OCI-M2 (cell line): ENCODE measurements around the gene SLC17A9.

Experiments used
- DNase-seq: peaks from one replicate; lab custom pipeline; 2025; ENCODE audit not compliant: unreplicated experiment; lab: John Stamatoyannopoulos, UW

Gene SLC17A9

DNA sequence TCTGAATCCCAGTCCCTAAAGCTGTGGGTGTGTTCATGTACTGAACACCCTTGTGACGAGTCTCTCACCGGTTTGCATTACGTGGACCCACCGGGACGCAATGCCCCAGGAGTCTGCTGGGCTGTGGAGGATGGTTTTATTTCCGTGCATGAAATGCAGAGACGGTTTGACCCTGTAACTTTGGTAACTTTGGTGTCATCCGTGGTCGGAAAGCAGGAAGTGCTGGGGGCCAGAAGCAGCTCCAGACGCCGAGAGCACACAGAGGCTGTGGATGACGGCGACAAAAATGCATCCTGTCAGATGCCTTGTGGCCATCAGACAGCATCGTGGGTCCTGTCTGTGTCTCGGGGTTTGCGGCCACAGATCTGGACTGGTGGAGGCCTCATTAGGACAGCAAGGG lies 47.1 kb downstream of the SLC17A9 start:
- no peak for DNase-seq

DNA sequence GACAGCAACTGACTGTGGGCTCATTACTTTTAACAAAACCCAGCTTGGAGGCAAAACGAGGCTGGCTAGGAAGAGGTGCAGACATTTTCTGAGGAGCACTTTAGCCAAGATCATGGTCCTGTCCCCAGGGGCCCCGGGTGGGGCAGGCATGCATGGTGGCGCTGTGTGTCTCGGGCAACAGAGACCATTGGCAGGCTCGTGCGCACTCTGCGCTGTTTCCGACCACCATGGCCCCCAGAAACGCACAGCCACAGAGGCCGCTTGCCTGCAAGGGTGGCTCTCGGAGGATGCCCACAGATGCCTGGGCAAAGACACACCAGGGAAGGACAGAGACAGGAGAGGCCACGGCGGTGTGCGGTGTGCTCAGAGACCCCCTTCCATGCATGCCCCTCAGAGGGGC lies 47.5 kb downstream of the SLC17A9 start:
- DNase-seq = no peak

DNA sequence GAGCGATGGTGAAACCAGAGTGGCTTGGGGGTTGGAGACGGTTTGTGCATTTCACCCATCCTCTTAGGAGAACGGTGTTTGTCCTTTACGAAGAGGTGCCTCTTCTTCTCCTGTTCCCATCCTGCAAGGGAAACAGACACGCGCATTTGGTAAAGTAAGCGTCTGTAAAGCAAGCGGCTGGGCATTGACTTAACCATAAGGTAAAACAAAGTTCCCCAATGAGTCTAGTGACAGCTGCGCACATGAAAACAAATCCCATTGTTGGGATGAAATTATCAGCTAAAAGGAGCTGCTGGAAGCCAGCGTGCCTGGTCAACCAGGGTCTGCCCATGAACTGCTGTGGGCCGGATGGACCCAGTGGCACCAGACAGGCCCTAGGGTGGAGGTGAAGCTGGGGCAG lies 48.4 kb downstream of the SLC17A9 start:
- DNase-seq = no peak

DNA sequence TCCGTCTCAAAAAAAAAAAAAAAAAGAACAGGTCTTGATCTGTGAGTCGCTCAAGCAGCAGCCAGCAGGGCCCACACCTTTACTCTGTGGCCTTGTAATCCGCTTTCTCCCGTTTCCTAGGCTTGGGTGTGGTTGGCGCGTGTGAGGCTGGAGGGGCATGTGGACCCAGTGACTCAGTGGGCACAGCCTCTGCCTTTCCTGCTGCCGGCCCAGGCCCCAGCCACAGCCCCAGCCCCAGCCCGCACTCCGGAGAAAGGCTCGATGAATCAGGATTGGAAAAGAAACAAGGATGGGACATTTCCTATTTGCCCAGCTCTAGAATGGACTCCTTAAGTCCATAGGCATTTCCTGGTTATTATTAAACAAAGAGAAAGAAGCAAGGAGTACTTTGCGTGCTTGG lies 50.0 kb downstream of the SLC17A9 start:
- no peak for DNase-seq

DNA sequence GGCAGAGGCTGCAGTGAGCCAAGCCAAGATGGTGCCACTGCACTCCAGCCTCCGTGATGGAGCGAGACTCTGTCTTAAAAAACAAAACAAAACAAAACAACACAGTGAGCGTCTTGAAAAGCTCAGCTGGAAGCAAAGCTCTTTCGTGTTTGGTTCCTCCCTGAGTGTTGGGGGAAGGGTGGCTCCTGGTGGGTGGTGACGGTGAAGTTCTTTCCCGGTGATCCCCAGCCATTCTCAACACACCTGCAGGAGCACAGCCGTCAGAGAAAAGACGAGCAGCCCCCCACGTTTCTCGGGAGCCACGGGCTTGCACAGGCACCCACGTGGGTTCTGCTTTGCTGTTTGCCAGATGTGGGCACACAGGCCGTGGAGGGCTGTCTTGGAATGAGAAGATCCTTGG lies 51.0 kb downstream of the SLC17A9 start:
- DNase-seq = no peak

DNA sequence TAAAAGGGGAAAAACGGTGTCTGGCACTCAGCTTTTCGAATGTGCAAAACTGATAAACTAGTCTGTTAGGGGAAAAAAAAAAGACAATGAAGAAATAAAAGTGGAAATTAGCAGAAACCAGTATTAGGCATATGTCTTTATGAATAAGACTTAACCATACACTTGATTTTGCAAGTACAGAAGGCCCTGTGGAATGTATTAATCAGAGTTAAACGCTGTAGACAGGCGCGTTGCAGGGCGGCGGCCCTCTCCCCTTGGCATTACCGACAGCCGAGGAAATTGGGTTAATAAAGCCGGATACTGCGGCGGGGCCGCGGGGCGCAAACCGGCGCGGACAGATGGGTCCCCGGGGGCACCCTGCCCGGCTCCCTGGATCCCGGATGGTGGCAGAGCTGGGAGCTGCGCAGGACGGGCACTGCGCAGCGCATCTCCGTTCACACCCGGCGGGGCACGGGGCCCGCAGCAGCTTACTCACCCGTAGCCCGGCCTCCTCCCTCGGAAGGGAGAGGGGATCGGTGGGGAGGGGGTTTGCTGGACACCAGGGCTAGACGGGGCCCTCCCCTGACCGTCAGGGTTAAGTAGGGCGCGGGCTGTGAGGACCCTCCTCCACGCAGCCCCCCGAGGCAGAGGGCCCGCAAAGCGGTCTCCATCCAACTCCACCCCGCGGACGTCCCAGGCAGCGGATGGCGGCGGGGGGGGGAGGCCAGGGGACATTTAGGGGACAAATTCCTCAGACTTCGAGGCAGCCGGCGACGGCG lies 52.3 kb downstream of the SLC17A9 start:
- no peak for DNase-seq

DNA sequence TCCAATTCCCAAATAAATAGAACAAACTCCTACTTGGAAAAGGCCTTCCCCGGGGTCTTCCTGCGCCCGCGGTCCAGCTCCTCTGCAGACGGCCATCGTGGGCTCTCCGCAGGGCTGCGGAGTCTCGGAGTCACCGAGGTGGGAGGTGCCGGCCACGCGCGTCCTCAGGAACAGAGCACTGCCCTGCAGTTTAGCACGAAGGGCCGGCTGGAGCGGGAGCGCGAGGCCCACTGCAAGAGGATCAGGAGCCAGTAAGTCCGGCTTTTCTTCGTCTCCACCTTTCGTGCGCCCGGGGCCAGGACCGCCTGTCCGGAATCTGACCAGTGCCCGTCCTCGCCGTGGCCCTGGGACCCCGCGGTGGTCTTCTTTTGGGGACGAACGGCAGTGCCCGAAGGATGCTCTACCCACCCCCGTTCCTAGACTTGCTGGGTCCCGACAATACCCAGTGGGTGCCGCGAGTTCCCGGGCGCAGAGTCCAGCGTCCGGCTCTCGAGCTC lies 52.9 kb downstream of the SLC17A9 start:
- DNase-seq = no peak

DNA sequence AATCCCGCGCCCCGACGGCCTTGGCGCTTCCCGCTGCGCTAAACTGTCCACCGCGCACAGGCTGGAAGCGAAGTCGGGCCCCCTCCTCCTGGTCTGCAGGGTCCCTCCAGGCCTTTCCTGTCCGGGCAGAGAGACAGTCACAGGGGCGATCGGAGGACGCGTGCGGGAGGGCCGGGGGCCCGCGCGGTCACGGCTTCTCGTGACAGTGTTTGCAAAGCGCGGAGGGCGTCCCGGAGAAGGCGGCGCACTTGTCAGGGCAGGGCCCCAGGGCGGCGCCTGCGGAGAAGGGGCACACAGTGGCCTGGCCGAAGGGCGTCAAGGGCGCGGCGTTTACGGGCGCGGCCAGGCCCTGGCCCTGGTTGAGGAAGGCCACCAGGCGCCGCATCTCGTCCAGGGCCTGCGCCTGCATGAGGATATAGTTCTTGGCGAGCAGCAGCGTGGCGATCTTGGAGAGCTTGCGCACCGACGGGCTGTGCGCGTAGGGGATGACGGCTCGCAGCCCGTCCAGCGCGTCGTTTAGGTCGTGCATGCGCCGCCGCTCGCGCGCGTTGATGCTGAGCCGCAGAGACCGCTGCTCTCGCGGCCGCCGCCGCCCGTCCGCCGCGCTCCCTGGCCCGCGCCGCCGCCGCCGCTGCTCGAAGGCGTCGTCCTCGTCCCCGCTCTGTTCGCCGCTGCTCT lies 53.5 kb downstream of the SLC17A9 start:
- no peak for DNase-seq

DNA sequence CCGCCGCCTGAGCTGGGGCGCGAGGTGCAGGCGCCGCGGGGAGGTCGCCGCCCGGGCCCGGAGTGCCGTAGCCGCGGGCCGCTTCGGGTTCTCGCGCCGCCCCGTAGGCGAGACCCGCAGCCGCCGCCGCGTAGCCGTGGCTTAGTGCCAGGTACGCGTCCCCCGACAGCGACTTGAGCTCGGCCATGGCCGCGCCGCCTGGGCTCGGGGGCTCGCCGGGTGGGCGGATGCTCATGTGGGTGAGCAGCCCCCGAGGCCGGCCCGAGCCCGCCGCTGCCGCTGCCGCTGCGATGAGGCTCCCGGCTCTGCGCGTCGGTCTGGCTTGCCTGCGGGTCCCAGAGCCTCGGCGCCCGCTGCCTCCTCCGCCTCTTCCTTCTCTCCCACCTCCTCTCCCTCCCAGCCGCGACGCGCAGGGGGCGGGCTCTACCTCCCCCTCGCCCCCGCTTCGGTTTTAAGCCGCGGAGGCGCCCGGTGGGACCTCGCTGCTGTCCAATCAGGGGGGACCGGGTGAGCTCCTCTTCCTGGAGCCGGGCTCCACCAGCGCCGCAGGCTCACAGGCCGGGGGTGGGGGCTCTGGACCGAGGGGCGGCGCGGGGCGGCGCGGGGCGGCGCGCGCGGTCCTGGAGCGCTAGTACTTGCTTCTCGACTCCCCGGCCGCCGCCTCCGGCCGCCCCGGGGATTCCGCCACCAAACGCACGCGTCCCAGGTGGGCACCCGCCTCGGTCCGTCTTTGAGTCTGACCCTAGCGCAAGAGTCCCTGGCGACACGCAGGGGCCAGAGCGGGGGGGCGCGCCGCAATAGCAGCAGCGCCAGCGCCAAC lies 54.2 kb downstream of the SLC17A9 start, which contains the start of gene BHLHE23:
BHLHE23 (minus strand) TSS at position 425 of the 820 bp plus-strand sequence; CDS start at position 235, 190 bp downstream.
- no peak for DNase-seq

DNA sequence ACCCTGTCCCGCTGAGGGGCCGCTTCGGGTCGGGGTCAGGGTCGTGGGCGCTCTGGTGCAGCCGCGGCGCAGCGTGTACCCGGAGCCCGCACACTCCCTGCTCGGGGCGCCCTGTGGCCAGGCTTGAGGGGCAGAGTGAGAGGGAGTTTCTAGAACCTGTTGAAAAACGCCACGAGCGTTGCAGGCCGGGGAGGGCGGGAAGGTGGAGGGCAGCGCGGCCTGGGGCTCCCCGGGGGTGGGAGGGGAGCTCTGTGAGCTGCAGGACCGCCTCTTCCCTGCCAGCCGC lies 54.8 kb downstream of the SLC17A9 start:
- no peak for DNase-seq

DNA sequence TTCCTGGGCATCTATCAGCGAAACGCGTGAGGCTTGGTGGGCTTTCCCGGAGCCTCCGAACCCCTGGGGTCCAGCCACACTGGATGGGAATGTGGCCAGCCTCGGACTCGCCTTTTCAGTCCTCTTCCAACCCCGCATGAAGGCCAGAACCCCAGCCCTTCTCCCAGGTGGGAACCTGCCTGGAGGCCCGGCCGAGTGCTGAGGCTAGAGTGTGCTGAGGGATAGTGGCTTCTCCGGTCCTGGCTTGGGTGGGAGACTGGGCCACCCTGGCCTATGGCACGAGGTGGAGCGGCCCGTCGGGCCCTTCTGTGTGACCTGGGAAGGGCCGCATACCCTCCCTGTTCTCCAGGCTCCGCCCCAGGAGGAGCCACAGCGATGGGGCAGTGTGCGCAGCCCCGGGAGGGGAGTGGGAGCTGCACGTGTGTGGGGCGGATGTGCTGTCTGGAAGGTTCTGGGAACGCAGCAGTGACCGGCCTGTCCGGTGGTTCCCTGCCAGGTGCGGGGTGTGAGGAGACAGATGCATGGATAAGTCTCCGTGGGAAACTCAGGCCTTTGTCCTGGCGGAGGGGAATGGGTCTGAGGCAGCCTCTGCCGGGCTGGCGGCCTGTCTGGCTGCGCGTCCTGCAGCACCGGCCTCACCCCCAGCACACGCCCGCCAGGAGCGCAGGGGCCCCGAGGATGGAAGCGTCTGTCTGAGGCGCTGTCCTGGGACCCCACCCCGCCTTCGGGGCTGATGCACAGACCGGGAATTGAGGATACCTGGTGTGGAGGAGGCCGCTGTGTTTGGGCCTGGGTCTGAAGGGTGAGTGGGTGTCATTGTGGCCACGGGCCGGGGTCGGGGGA lies 55.4 kb downstream of the SLC17A9 start:
- no peak for DNase-seq

DNA sequence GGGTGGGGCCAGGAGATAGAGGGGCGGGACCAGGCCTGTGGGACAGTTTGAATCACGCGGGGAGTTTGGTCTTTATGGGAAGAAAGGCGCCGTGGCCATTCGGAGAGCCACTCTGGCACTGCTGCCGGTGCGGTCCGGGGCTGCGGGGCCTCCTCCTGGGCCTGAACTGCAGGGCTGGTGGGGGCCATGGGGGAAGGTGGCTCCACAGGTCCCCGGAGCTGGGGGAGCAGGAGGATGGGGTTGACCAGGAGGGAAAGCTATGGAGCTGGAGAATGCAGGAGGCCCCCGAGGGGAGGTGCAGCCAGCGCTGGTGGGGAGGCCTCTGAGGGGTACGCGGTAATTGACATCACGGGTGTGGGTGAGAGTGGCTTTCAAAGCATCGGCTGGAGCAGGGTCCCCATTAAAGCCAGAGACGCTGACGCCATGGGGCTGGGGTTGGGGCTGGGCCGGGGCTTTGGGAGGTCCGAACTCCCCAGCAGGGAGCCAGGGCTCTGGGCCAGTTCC lies 56.1 kb downstream of the SLC17A9 start:
- DNase-seq = no peak

DNA sequence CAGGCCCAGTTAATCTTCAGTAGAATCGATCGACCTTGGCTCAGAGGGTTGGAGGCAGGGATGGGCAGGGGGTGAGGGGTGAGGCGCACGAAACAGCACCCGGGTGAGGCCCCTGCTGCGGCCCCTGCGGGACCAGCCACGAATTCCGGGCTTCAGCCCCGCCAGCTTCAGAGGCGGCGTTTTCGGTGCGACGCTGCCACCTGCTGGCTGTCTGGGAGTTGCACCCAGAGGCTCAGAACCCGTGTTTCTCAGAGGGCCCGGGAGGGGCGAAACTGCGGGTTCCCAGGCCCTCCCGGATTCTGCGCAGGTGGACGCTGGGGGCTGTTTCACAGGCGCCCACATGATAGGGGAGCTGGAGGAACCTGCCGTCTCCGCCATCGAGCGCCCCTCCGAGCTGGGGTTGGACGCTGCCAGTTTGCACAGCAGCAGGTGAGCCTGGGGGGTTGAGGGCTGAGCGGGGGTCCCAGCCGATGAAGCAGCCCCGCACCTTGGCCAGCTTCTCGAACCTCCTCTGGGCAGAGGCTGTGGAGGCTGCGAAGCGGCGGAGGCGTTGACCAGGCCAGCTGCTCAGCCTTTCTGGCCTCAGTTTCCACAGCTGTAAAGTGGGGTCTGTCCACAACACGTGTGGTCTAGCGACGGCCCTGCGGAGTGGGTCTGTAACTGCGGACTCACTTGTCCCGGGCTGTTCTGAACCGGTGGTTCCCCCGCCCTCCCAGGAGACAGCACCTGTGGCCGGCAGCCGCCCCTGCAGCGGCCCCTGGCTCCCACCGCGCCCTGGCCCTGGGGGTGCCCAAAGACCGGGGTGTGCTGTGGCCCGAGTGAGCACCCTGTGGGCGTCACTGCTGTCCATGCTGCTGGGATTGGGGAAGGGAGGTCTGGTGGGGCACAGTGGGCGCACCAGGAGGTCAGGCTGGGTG lies 56.8 kb downstream of the SLC17A9 start:
- peak; percentile 67 for DNase-seq

DNA sequence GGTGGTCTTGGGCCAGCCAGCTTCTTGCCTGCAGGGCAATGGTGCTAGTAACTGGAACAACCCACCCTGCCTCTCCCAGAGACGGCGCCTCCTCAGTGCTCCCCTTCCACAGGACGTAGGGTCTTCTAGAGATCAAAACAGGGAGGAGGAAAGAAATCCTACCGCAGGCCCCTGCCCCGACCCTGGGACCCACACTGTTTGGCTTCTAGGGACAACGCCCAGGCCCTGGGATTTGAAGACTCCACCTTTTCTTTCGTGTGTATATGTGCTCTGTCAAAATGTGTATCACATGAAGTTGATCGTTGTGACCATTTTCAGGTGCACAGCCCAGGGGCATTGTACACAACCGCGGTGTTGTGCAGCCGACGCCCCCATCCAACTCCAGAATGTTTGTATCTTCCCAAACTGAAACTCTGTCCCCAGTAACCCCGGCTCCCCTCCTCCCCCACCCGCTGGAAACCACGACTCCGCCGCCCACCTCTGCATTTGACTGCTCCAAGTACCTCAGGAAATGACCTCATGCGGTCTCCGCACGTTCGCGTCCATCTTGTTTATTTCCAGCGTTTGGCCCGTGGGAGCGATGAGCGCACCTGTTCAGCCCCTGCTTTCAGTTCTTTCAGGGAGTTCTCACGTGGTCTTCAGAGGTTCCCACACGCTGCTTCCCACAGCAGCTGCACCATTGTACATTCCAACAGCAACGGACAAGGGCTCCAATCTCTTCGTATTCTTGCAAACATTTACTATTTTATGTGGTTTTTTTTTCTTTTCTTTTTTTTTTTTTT lies 57.7 kb downstream of the SLC17A9 start:
- DNase-seq = no peak

DNA sequence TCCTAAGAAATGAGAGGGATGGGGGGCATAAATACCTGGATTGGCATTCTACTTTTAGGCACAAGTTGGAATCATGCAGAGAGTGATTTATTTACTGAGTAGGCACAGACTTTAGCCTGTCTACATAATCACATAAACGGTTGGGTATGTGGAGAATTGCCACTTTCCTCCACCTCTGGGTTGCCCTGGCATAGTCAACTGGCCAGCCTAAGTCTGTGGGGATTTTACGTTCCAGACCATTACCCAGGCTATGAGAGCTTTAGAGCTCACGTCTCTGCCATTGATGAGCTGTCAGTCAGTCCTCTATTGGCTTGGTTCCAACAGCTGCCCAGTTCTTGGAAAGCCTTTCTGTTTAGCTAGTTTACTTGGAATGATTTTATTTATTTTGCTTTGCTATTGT lies 59.3 kb downstream of the SLC17A9 start:
- no peak for DNase-seq

DNA sequence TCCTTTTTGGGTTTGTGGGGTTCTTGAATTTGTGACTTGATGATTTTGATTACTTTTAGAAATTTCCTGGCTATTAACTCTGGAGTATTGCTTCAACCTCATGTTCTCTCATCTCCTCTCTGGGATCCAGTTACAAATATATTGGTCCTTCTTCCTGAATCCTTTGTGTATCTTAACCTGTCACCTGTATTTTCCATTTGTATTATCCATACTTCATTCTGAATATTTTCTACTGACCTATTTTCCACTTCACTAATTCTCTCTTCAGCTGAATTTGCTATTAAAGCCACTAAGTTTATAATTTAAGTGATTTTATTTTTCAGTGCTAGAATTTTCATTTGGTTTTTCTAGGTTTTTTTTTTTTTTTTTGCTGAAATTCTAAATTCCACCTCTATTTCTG lies 60.7 kb downstream of the SLC17A9 start:
- DNase-seq = no peak

DNA sequence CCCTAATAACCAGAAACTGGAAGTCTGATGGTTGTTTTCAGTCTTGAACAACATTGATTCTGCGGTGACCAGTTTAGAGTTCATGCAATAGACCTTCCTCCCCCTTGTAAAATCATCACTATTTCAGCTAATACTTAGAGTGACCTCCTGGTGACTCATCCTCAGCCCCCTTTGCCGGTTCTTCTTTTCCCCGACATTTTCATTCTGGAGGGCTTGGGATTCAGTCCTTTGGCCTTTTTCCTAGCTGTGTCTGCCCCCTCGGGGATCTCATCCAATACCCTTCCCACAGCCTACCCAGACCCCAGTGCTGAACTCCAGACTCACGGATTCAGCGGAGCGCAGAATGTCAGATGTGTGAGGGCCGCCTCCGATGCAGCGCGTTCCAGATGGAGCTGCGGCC lies 61.8 kb downstream of the SLC17A9 start:
- DNase-seq = no peak

DNA sequence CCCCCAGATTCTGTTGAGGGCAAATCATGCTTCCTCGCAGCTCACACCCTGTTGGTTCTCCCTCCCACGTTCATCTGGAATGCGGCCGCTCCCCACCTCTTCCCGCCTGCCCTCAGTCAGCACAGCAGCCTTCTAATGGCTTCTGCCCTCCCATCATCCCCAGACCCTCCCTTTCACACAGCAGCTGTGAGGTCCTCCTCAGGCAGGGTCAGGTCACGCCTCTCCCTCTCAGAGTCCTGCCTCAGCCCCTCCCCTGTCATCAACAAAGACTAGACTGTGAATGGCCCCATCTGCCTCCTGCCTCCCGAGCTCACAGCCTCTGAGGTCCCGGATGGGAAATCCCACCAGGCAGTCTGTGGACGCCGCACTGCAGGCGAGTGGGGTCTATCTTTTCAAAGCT lies 62.2 kb downstream of the SLC17A9 start:
- no peak for DNase-seq

DNA sequence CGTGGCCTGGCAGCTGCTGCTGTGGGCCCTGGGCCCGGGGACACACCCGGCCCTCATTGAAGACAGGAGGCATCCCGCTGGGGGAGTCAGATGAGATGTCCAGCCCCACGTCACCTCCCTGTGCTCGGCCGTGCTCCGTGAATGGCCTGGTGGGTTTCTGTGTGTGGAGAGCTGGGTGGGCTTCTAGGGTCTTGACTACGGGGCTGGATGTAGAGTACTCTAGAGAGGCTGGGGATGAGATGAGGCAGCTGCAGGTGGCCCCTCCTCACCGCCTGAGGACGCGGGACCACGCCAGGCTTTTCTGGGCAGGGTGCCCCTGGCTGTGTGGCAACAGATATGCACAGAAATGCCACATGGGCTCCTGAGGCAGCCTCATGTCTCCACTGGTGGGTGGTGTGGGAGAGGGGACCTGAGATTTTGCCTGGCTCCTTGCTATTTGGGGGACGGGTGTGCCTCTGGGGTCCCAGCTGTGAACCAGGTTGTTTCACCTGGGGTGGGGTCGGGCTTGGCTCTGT lies 62.7 kb downstream of the SLC17A9 start:
- no peak for DNase-seq
